Measurements from ENCODE around the gene HOXA6. TPM values are rescaled to one million over a fixed set of nuclear protein-coding genes. Genes with fewer than 3 reads are reported as not detected.

HOXA6 gene
- total RNA-seq, 1 donor from 2014 or later: not detected

DNA sequence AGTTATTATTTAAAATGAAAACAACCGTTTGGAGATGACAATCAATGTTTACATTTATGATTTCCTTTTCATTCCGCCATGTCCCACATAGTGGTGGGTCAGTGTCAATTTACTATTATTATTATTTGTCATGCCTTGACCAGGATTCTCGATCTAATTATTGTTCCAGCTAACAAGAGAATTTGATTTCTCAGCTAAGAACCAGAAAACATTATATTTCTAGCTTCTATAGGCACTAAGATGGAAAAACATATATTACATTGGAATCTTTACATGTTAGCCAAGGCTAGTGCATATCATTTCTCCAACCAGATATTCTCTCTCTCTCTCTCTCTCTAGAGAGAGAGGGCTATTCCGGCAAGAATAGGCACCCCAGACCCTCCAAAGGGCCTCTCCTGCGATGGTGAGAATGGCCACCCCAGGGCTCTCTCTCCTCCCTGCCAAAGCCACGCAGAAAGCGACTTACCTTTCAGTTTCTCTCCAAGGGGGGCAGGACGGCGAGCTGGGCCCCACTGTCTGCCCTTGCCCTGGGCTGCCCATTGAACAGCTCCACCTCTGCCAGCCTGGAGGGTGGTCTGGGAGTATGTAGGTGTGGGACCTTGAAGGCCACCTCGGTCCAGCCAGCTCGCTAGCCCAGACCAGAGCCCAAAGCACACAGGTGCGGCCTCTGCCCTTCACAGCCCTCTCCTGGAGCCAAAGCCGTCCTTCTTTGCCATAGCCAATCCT lies 2.4 kb upstream of the HOXA6 start:
- DNase-seq: no peak

DNA sequence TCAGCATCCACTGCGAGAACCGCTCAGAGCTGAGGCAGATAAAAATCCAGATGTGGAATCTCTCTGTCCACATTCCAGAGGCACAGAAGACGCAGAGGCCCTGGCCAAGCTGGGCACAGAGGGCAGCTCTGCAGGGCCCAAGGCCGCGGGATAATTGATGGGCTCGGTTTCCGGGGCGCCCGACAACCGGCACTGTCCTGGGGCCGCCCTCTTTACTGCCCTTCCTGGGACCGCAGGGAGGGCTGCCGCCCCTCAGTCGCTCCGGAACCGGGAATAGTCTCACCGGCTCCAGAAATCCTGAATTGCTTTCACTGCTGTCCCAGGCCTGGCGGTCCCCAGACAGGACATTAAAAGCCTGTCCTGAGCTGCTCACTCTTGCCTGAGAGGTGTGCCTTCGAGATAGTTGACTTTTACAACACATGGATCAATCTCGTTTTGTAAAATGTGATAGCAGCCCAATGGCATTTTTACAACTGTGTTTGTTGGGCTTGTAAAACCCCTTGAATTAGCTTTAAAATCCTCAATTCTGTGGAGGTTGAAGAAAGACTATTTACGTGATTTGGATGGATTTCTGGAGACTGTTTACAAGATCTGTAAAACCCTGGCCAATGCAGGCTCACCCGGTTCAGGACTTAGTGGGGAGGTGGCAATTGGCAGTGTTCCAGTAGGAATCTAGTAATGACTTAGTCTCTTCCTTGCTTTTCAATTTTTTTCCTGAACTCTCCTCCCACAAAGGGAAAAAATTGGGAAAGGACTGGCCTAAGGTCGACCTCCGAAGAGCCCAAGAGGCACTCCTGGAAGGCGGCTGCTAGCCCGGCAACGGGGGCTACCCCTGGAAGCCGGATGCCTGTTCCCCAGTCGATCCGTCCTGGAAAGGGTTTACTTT lies 1.4 kb upstream of the HOXA6 start:
- DNase-seq: no peak

DNA sequence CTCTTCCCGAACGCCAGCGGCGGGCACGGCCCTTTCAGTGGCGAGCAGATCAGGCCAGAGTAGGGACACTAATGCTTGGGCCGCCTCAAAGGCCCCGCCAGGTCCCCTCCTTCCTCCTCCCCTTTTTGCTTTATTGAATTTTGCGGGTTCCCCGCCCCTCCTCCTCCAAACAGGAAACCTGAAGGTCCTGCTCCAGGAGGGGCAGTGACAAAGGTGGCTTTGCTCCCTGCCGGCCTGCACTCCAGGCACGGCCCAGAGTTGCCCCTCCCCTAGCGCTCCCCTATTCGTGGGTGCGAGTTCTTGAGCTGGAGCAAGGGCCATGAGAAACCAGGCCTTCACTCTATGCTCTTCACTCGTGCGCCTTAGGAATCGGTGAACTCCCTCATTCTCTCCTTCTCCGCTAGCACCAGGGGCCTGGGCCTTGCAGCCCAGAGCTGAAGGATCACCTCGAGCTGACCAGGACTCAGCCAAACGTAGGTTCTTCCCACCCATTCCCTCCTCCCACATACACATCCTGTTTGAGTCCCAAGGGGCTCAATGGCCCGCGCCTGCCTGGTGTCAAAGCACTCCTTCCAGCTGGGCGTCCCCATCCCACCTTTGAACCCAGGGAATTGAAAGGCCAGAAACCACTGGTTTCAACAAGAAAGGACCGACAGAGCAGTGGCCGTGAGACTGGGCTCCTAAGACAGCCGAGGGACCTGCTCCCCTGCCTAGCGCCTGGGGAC lies 619 bp upstream of the HOXA6 start:
- no peak for DNase-seq

DNA sequence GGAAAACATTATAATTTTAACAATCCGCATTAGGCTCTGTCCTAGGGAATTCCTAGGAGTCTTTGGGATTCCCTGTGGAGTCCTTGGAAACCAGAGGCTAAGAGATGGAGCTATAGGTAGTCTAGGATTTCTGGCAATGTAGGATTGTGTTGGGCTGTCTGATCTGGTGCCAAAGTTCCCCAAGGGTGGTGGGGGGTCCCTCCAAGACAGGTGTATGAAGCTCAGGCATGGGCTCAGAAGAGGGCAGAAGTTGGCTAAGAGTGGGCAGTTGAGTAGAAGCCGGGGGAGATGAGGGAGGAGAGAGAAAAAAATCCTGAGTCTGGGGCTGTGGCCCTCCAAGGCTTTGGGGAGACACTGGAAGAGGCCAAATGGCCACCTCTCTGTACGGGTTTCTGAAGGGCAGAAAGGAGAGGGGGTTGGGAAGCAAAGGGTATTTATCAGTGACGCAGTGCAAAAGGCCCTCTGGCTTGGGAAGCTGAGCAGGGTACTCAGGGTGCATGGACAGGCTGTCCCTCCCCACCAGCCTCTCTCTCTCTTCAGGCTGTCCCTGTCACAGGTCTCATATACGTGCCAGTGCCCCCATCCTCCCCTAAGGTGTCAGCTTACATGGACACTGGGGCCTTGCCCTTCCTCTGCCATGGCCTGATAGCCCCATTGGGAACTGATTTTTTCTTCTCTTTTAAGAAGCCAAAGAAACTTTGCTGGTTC lies 929 bp downstream of the HOXA6 start:
- no peak for DNase-seq

DNA sequence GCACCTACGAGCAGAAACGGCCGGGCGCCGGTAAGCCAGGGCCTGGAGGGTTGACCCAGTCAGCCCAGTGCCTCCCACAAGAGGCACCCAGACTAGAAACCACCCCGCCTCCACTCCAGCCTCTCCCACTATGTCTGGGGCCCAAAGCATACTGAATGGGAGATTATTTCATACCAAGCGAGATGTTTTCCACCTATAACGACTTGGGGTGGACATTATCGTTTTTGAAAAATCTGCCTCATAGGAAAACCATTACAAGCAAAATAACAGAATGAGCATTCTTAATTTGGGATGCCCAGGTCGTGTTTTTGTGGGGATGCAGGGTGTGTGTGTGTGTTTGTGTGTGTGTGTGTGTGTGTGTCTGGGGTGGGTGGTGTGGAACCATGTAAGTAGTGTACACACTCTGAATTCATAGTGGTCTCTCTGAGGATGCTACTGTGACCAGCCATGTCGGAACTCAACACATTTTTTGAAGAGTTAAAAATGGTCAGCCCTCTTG lies 1.6 kb downstream of the HOXA6 start:
- DNase-seq: no peak

DNA sequence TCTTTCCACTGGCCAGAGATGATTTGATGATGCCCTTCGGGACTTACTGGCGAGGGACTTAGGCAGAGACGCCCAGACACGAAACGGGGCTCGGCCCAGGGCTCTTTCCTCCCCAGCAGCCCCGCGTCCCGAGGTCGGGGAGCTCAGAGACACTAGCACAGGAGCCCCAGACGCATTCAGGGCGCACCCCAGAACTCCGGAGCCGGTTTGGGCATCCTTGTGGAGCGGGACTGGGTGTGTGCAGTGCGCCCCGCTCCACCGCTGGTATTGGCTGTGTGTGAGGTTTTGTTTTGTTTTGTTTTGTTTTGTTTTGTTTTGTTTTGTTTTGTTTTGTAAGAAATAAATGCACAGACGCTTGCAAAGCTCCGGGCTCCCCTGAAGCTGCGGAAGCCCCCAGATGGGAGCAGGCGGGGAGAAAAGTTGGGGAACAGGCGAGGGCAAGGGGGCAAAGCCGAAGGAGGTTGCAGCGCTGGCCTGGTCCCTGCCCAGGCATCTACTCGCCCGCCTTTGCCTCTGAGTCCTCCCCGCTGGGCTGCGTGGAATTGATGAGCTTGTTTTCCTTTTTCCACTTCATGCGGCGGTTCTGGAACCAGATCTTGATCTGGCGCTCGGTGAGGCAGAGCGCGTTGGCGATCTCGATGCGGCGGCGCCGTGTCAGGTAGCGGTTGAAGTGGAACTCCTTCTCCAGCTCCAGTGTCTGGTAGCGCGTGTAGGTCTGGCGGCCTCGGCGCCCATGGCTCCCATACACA lies 2.2 kb downstream of the HOXA6 start:
- DNase-seq: no peak

DNA sequence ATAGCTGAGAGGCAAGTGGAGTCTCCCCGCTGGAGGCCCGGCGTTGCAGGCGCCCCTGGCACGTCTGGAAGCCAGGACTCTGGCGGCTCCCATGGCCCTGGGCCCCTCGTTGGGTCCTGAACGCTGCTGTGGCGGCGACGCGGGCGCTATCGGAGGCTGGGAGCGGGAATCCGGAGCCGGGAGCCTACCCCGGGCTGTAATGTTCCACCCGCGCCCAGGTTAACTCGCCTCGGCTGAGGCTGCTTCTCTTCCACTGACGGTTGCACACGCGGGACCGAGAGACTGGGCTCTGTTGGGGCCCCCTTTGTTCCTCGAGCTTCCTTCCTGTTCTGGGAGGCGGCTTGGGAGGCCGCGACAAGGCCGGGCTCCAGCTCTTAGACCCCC lies 2.8 kb downstream of the HOXA6 start:
- DNase-seq: no peak

DNA sequence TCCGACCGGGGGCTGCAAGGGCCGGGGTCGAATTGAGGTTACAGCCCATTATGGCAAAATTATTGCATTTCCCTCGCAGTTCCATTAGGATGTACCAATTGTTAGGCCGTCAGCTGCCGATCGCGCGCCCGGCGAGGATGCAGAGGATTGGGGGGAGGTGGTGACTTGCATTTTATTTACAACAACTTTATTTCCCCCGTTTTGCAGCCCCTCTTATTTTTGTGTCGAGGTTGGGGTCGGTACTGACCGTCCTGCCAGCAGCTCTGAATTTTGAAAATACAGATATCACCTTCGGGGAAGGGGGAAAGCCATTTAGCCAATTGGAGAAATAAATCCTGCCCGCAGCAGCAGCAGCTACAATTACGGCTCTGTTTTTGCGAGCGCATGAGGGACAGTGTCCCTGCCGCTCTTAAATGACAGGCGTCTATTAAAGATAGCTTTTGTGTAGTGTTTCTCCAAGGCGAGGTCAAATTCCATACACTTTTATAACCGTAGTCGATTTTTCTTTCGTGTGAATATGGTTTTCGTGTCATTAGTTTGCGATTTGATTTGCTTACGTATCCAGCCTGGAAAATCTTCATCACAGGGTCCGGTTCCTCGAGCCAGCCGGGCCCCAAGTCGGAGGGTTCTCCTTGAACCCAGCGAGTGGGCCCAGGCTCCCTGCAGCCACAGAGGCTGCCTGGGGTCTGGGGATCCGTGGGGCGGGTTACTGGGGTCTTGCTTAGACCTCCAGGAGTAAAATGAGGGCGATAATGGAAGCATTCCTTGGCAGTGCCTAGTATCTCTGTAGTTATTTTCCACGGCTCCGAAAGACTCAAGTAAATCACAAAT lies 3.4 kb downstream of the HOXA6 start:
- no peak for DNase-seq

DNA sequence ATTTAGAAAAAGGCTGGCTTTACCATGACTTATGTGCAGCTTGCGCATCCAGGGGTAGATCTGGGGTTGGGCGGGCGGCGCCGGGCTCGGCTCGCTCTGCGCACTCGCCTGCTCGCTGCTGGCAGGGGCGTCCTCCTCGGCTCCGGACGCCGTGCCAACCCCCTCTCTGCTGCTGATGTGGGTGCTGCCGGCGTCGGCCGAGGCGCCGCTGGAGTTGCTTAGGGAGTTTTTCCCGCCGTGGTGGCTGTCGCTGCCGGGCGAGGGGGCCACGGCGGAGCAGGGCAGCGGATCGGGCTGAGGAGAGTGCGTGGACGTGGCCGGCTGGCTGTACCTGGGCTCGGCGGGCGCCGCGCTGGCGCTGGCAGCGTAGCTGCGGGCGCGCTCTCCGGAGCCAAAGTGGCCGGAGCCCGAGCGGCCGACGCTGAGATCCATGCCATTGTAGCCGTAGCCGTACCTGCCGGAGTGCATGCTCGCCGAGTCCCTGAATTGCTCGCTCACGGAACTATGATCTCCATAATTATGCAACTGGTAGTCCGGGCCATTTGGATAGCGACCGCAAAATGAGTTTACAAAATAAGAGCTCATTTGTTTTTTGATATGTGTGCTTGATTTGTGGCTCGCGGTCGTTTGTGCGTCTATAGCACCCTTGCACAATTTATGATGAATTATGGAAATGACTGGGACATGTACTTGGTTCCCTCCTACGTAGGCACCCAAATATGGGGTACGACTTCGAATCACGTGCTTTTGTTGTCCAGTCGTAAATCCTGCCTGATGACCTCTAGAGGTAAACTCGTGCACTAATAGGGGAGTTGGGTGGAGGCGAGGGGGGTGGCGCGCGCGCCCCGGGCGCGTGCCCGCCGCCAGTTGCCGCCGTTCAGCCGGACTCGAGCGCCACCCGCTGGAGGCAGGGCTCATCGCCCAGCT lies 4.3 kb downstream of the HOXA6 start, which contains the start of gene HOXA5:
TSS of gene HOXA5 (minus strand) at position 659 of the 927 bp plus-strand sequence. CDS start at position 585, 74 bp downstream.
- DNase-seq: no peak

DNA sequence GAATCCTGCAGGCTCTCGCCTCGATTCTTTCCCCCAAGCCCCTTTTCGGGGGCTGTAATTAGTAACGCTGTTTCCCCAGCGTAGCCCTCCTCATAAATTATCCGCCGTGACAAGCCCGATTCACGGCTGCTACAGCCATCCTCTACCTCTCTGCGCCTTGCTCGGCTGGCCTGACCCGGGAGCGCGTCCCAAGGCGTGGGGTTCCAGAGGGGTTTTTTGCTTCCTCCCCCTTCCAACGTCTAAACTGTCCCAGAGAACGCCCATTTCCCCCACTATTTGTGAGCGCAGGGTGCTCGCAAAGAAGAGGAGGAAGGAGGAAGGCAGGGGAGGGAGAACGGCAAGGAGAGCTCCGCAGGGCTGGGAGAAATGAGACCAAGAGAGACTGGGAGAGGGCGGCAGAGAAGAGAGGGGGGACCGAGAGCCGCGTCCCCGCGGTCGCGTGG lies 5.0 kb downstream of the HOXA6 start:
- no peak for DNase-seq

DNA sequence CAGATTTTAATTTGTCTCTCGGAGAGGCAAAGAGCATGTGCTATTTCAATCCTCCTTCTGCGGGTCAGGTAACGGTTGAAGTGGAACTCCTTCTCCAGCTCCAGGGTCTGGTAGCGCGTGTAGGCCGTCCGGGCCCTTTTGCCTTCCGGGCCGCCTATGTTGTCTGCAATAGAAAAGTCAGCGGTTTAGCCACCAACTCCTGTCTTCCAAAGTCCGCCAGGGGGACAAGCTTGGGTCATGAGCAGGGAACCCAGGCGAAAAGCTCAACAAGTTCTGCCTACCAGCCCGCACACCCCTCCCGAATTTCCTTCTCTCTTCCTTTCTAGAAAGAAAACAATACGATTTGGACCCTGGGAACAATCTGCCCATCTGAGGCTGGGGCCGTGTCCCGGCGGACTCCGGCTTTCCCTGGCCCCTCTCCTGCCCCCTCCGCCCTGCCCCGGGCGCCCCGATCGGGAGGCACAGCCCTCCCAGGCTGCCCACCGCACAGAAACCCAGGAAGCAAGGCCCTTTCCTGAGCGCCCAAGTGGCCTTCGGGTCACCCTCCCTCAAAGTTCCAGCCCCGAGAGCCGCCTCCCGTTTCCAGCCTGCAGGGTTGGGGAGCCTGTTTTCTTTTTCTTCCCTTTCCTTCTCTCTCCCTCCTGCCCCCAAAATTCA lies 5.5 kb downstream of the HOXA6 start:
- DNase-seq: no peak

DNA sequence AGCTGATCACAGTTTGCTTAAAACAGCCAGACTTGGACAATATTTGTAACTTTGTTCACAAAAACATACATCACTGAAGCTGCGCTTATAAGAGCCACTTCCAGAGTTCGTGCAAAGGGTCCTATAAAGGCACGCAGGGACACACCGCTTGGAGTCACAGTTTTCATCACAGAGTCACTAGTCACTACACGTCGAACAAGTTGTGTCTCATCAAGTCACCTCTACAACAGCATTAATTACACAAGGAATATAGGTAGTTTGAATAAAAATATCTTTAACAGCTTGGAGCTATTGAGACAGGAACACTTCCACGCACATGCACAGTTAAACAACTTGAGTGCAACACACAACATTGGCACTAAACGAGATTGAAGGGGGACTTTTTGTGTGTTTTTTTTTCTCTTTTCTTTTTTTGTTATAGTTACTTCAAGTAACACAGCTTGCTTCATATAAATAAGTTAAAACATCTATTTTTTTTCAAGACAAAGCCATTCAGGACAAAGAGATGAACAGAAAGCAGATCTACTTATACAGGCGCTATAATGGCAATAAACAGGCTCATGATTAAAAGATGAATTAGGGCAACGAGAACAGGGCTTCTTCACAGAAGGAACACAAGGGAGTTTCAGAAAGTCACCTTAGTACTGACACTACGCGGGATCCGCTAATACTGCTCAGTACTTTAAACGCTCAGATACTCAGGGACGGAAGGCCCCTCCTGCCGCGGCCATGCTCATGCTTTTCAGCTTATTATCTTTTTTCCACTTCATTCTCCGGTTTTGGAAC lies 6.2 kb downstream of the HOXA6 start:
- DNase-seq: no peak

DNA sequence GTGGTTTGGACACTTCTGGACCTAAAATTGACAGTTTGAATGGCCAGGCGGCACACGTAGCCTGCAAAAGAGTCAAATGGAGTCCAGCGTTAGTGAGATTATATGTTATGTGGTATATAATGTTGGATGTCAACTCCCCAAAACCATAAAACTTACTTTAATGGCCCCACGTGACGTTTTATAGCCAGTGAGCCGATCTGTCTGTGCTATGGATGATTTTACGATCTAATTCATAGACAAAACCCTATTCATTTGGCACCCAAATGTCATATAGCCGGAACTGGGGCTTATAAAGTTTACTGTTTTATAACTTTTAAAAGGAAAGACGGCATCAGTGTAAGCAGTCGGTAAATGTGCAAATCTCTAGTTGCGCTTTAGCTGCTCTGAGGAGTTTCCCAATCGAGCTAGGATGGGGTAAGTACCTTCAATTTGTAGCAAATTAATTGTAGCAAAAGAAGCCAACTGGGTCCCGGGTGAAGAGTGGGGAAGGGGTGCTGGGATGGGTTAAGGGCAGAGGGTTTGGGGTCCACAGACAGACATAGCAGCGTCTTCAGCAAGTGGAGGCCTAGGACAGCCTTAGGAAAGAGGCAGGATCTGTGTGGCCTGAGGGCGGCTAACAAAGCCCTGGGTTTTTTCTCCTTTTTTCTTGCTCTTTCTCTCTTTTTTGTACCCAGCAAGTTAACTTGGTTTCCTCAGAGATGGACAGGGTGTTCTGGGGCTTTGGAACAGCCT lies 7.3 kb downstream of the HOXA6 start:
- DNase-seq: no peak

DNA sequence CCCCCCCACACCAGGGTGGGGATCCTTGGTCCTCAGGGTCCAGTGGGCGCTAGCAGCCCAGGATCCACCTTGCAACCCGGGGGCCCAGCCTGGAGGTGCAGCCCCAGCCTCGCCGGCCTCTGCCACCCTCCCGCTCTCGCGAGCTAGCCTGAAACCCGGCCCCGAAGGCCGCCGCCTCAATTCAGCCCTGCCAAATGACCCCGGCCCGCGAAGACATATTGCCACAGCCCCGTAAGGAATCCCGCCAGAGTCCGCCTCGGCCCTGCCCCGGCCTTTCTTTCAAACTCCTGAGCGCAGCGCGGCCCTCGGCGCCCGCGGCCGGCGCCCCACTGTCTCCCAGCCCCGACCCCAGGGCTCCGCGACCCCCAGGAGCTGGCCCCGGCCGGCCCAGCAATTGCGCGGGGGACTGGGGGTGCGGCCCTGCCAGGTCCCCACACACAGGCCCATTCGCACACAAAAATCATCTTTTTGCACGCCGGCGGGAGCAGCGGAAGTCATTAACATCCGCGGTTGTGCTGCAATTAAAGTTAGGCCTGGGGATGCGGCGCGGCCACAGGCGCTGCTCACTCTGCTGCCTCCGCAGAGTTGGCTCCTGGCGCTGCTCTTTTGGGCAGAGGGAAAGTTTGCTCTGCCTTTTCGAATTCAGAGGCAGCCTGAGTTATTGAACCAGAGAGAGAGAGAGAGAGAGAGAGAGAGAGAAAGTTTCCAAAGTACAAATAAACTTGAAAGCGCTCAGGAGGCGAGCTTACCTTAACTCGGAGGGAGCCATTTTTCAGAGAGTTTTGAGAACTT lies 8.0 kb downstream of the HOXA6 start:
- DNase-seq: no peak

DNA sequence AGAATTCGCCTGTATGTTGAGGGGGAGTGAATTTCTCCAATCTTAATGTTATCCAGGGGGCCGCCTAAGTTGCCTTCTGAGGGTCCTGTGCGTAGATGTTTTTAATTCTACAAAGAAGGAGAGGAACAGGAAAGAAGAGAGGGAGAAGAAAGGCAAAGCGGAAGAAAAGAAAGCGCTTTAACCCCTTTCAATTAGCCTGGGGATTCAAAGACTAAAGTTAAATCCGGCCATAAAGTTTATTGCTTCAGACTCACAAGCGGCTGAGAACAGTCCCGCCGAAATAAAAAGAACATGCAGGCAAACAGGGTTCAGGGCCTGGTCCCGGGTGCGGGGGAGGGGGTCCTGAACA lies 8.6 kb downstream of the HOXA6 start:
- DNase-seq: no peak

DNA sequence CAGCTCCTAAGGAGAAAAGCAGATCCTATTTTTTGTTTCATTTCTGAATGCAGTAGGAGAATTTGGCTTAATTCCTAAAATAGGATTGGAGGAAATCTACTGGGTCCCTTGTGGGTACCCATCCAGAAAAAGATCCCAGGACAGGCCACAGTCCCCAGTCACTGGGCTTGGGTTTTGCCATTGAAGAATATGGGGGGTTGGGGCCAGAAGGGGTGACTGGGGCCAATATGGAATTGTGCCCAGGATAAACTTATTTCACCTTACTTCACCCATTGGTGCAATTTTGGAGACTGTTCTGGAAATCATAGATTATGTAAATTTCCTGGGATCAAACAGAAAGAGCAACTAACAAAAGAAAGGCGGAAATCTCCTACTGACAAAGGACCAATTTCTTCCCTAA lies 9.1 kb downstream of the HOXA6 start:
- DNase-seq: no peak
